Body of pancreas (tissue), 4 donors: Measurements from ENCODE around the gene SLC41A1. TPM values are rescaled to one million over a fixed set of nuclear protein-coding genes. Genes with fewer than 3 reads are reported as not detected.

ENCODE experiments used
- ATAC-seq: fragments of 150-250 bp; one replicate; pipeline ENCODE4 v1.9.1; 2016
- DNase-seq, 4 donors: peaks; one replicate each; pipeline ENCODE4 v3.0.0-alpha.2; 2019
- H3K27ac ChIP-seq, 4 donors: fragments of 200-600 bp; sonication (generic); 1 replicate in 3 of 4; 2 replicates in 1 of 4; pipeline versions ENCODE4 v1.5.1 to v1.6.1; 2016 to 2019; ENCODE audit warnings: mild to moderate bottlenecking in 1 of 4, mixed read lengths in 1 of 4, moderate library complexity in 1 of 4
- H3K27me3 ChIP-seq, 2 donors: fragments of 200-600 bp; sonication (generic); one replicate each; pipeline ENCODE4 v1.6.0; 2016; ENCODE audit warnings: mild to moderate bottlenecking in 1 of 2
- H3K36me3 ChIP-seq, 2 donors: fragments of 200-600 bp; sonication (generic); replicated peaks in 1 of 2; 2 replicates each; pipeline ENCODE4 v1.5.1; 2016; ENCODE audit warnings: low read depth in 2 of 2; ENCODE audit not compliant: insufficient read depth in 1 of 2
- H3K4me1 ChIP-seq: fragments of 200-600 bp; sonication (generic); one replicate; pipeline ENCODE4 v1.6.0; 2016
- H3K4me3 ChIP-seq, 2 donors: fragments of 200-600 bp; sonication (generic); 1 replicate in 1 of 2; 2 replicates in 1 of 2; pipeline ENCODE4 v1.5.1; 2016 to 2019
- H3K9me3 ChIP-seq, 3 donors: fragments of 200-600 bp; sonication (generic); 1 replicate in 2 of 3; 2 replicates in 1 of 3; pipeline ENCODE4 v1.5.1; 2016
- CTCF ChIP-seq, 7 experiments: fragments of 450-650 bp in 4 of 7; fragments of 200-600 bp in 3 of 7; sonication (generic) in 3 of 7; IDR thresholded peaks; one replicate each; pipeline ENCODE4 v1.5.1; 2016 to 2019; ENCODE audit warnings: antibody characterized with exemption in 7 of 7
- POLR2A ChIP-seq, 3 donors: fragments of 450-650 bp; IDR thresholded peaks; one replicate each; pipeline ENCODE4 v1.6.1; 2016; ENCODE audit warnings: antibody characterized with exemption in 3 of 3, mild to moderate bottlenecking in 2 of 3
- WGBS, 2 donors: methylation state at CpG; one replicate each; pipeline ENCODE4 v1.1.5; 2017; 5-methylcytosine and 5-hydroxymethylcytosine counted together
- intact Hi-C: fragments of 100-400 bp; cut with DNase I; formaldehyde crosslinking; loops from one replicate; pipeline ENCODE4 v1.15.1; 2023
- total RNA-seq, 2 donors: library from RNA; depleted of rRNA; stranded (reverse); fragments of >200 nt; gene quantifications; one replicate each; pipeline ENCODE4 v1.1.0, GENCODE V29; 2016

The SLC41A1 gene
- total RNA-seq, 2 donors from 2014 or later = 36.9 to 41.8 TPM

DNA sequence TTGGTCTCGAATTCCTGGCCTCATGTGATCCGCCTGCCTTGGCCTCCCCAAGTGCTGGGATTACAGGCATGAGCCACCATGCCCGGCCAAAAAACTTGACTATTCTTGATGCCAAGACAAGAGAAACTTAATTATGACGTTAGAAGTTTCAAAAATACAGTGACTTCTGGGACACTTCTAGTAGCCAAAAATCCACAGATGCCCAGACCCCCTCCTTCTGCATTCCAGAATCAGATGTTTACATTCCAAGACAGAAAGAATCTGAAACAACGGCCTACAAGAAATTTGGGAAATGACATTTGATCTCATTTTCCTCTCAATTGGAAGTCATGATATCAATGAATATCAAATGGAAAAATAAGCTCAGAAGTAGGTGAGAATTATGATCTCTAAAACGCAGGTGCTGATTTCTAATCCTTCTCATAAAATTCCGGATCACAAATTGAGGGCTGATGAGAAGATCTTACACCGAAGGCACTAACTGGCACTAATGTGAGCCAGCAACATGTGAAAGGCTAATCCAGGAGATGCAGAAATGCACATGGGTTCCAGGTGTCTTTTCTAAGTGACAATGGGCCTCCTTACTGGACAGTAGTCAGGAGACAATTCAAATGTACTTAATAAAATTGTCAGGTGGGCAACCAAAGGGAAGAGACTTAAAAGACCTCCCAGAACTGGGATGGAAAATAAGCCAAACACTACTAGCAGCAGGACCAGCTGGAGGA, 43.2 kb downstream of the SLC41A1 start:
- DNase-seq (no peak), ATAC-seq (no peak)
- H3K36me3 ChIP-seq = no peaks in the 10 kb centered on the region
- H3K4me1 ChIP-seq = peaks cover 6% of the 10 kb centered on the region
- H3K27me3 ChIP-seq = no peaks in the 10 kb centered on the region
- no peak for TF ChIP-seq POLR2A (IDR thresholded peaks at IDR 0.05)
- TF ChIP-seq CTCF (IDR thresholded peaks at IDR 0.05) = no peak
- H3K27ac ChIP-seq = no peak overlapping the region
- WGBS, 2 donors = 75 to 78% methylated on average over 8 of the region's 8 CpGs
- H3K4me3 ChIP-seq = no peak overlapping the region
- H3K9me3 ChIP-seq = no peaks in the 10 kb centered on the region
- intact Hi-C loops = no loop called here

GRCh38 chr1:205767248-205767647, 45.8 kb downstream of the SLC41A1 start:
- Histone ChIP-seq H3K27me3 (no peaks in the 10 kb centered on the region), H3K4me1 (no peaks in the 10 kb centered on the region), H3K4me3 (no peak overlapping the region), H3K27ac (no peak overlapping the region), H3K36me3 (no peaks in the 10 kb centered on the region), H3K9me3 (no peaks in the 10 kb centered on the region)
- WGBS, 2 donors = 68 to 72% methylated on average over 3 of the region's 3 CpGs
- DNase-seq = no peak
- TF ChIP-seq CTCF (IDR thresholded peaks at IDR 0.05) (no peak), POLR2A (IDR thresholded peaks at IDR 0.05) (no peak)
- no peak for ATAC-seq
- intact Hi-C loops = no loop called here

- TF ChIP-seq CTCF (IDR thresholded peaks at IDR 0.05) (no peak), POLR2A (IDR thresholded peaks at IDR 0.05) (no peak)
- WGBS, 2 donors = 80 to 88% methylated on average over 3 of the region's 3 CpGs
- intact Hi-C loops = no loop called here
- Histone ChIP-seq H3K9me3 (no peaks in the 10 kb centered on the region), H3K36me3 (no peaks in the 10 kb centered on the region), H3K4me1 (no peaks in the 10 kb centered on the region), H3K4me3 (no peak overlapping the region), H3K27ac (no peak overlapping the region), H3K27me3 (no peaks in the 10 kb centered on the region)
- no peak for DNase-seq
- ATAC-seq = no peak
Observed at GRCh38 chr1:205766570-205766969, 46.4 kb downstream of the SLC41A1 start.

- no peaks in the 10 kb centered on the region for H3K9me3 ChIP-seq
- no peak overlapping the region for H3K4me3 ChIP-seq
- H3K27me3 ChIP-seq = no peaks in the 10 kb centered on the region
- WGBS, 2 donors = 69 to 72% methylated on average over 5 of the region's 5 CpGs
- H3K27ac ChIP-seq = no peak overlapping the region
- no peaks in the 10 kb centered on the region for H3K4me1 ChIP-seq
- DNase-seq (no peak), ATAC-seq (no peak)
- no peaks in the 10 kb centered on the region for H3K36me3 ChIP-seq
- TF ChIP-seq CTCF (IDR thresholded peaks at IDR 0.05) (no peak), POLR2A (IDR thresholded peaks at IDR 0.05) (no peak)
- intact Hi-C loops = no loop called here
Observed at GRCh38 chr1:205766038-205766437, 47.0 kb downstream of the SLC41A1 start.

DNA sequence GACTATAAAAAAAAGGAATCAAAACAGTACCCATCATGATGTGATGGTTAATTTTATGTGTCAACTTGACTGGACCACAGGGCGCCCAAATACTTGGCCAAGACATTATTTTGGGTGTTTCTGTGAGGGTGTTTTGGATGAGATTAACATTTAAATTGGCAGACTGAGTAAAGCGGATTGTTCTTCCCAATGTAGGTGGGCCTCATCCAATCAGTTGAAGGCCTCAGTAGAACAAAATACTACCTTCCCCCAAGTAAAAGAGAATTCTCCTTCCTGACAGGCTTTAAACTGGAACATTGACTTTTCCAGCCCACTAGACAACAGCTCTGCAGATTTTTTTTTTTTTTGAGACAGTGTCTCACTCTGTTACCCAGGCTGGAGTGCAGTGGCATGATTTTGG, 48.4 kb downstream of the SLC41A1 start:
- Histone ChIP-seq H3K27me3 (no peaks in the 10 kb centered on the region), H3K9me3 (no peaks in the 10 kb centered on the region), H3K27ac (no peak overlapping the region), H3K4me1 (no peaks in the 10 kb centered on the region), H3K4me3 (no peak overlapping the region), H3K36me3 (no peaks in the 10 kb centered on the region)
- ATAC-seq = no peak
- WGBS, 2 donors = 89 to 95% methylated on average over 2 of the region's 2 CpGs
- TF ChIP-seq POLR2A (IDR thresholded peaks at IDR 0.05) (no peak), CTCF (IDR thresholded peaks at IDR 0.05) (no peak)
- intact Hi-C loops = no loop called here
- no peak for DNase-seq
